ENCODE data around the gene PDE3A.

The PDE3A gene

DNA sequence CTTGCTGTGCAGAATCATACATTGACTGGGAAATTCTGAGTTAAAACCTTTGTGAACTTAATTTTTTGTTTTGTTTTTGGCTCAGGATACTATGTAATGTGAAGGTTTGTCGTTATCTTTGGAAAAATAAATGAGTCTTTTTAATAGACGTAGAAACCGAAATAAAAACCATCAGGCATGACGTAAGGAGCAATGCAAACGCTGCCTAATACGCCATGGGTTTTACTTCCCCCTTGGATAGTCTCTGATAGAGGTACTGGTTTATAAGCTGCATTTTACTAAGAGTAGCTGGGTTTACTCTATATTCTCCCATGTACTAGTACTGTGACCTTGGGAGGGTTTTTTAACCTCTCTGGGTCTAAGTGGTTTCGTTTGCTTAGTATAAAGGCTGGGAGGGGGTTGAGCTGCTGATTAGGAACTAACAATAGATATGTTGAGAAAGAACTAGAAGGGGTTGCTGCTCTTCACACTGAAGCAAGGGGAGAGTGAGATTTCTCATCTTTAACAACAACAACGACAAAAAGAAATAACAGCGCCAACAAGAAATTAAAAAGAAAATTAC is 260.0 kb downstream of the PDE3A start:
- no peak for DNase-seq

GRCh38 chr12:20628999-20629398 is 260.7 kb downstream of the PDE3A start:
- DNase-seq = no peak

DNA sequence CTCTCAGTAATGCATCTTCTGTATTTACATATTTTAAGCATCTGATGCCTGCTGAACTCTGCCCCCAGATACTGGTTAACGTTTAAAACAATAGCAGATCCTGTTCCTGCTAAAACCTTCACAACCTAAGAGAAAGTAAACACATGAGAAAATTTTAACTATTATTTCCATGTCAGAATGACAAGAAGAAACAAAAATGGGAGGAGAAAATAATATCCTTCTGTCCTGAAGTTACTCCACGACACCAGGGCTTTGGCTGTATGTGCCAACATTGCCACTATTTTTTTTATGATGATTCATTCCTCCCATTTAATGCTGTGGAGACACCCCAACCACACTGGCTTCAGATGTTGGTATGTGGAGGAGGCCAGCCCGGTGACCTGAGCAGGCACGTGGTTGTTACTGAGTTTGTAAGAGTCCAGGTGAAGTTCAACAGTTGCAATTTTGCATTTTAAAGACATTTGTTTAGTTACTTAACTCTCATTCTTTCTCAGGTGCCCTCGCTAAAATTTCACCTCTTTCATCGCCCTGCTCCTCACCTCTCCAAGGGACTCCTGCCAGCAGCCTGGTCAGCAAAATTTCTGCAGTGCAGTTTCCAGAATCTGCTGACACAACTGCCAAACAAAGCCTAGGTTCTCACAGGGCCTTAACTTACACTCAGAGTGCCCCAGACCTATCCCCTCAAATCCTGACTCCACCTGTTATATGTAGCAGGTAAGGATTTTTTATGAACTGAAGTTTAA is 261.2 kb downstream of the PDE3A start:
- no peak for DNase-seq

- DNase-seq = no peak
These were observed 263.4 kb downstream of the PDE3A start for GRCh38 chr12:20631711-20632110.

- no peak for DNase-seq
These were observed 272.8 kb downstream of the PDE3A start for GRCh38 chr12:20641106-20641505.

GRCh38 chr12:20643822-20644221 is 275.5 kb downstream of the PDE3A start:
- DNase-seq = no peak

DNA sequence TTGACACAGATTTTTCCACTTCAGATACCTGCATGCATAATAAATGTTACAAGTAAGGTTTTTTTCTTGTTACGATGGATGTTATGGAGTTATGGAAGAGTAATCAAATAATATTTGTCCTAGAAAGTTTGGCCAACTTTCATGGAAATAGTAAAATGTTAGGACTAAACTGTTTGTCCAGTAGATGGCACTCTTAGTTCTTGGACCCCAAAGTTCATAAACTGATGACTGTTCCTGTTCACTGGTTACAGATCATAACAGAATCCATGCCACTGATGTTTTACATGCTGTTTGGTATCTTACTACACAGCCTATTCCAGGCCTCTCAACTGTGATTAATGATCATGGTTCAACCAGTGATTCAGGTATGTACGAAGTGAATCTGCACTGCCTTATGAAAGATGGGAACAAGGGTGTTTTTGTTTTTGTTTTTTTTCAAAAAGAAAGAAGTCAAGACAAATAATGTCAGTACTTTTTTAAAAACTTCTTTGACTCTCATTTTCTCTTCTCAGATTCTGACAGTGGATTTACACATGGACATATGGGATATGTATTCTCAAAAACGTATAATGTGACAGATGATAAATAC is 278.0 kb downstream of the PDE3A start:
- no peak for DNase-seq

DNA sequence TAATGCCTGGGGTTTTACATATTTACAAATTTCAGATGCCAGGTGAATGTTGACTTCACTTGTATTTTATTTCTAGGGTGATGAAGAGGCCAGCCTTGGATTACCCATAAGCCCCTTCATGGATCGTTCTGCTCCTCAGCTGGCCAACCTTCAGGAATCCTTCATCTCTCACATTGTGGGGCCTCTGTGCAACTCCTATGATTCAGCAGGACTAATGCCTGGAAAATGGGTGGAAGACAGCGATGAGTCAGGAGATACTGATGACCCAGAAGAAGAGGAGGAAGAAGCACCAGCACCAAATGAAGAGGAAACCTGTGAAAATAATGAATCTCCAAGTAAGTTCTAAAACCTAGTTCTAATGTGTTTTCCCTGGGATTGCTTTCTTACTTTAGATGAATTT is 285.5 kb downstream of the PDE3A start:
- DNase-seq = no peak

DNA sequence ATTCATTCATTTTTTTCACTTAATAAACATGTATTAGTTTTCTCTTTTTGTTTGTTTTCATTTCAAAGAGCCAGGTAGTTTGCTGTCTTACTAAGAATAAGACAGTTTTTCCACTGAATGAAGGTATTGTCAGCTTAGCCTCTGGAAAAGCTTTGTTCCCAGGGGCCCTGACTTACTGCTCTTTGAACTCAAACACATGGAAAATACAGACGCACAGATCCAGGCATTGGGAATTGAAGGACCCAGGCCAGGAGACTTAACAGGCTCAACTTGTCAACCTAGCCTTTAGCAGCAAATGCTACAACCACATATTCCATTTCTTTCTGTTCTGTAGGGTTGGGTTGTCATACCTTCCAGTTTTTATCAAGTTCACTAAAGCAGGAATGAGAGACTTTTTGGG is 288.3 kb downstream of the PDE3A start:
- no peak for DNase-seq

- no peak for DNase-seq
These were observed 289.2 kb downstream of the PDE3A start for GRCh38 chr12:20657496-20657895.

DNA sequence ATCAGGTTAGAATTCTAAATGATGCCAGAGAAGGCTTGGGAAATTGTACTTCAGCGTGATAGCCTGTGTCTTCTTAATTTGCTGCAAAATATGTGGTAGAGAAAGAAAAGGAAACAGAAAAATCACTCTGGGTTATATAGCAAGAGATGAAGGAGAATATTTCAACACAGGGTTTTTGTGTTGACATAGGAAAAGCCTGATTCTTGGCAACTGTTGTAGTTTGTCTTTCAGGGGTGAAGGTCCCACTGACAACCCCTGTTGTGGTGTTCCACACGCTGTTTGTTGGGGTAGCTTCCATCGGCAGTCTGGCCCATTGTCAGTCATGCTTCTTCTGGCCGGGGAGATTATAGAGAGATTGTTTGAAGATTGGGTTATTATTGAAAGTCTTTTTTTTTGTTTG is 313.0 kb downstream of the PDE3A start:
- DNase-seq = no peak

DNA sequence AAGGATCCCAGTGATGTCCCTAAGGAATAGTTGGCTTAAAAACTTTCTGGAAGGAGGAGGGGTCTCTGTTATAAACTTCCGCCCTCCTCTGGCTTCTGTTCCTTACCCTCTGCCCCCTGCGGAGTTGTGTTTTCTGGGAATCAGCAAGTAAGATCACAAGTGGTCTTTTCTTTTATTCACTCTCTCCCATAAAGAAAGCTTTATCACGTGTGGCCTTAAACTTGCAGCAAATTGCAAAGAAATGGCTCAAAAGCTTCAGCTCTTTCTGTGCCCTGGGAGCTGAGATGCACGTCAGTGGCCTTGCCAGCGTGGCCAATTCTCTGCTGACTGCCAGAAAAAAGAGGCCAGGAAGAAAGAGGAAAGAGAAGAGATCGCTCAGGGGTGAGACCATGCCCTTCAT is 326.9 kb downstream of the PDE3A start, which contains the start of gene SLCO1C1:
Gene SLCO1C1, plus strand, starts transcription at position 101 of the 400 bp plus-strand sequence. CDS start 4,245 bp downstream, outside the sequence.
- DNase-seq = no peak

DNA sequence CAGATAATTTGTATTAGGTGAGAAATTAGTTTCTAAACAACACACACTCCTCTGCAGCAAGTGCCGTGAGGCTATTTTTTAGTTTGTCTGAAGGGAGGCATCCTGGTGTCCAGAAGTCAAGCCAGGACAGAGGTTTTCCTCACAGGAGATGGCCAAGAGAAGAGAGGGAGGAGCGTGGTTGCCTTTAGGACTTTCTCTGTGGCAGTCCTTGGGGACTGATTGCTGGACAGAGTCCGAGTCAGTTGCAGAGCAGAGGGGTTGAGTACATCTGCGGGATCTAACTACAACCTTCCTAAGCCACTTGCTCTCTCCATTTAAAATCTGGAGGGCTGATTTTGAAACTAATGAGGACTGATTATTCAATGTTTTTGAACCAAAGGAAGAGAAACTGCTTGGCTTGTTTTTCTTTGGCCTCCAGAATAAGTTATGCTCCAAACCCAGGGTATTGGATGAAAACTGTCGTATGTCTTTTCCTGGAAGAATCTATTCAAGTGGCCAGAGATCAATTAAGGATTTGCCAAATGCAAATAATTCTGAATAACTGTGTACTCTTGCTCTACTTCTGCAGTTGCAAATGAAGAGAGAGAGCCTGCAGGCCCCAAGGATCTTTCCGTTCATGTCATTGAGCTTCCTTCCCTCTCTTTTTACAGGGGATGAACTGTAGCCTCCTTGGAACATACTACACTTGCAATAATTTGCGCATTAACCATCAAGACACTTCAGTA is 328.0 kb downstream of the PDE3A start:
- DNase-seq = no peak

DNA sequence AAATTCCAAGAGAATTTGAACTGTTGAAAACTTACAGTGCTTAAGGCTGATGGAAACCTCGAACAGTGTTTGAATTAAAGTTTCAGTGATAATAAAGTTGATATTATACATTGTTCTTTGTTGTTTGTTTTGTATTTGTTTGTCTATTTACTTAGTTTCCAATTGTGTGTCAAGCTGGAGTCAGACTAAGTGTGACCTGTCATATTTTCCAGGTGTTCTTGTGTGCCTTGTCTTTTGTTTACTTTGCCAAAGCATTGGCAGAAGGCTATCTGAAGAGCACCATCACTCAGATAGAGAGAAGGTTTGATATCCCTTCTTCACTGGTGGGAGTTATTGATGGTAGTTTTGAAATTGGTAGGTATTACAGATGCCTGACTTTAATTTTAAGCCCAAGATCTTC is 332.8 kb downstream of the PDE3A start:
- DNase-seq = no peak

DNA sequence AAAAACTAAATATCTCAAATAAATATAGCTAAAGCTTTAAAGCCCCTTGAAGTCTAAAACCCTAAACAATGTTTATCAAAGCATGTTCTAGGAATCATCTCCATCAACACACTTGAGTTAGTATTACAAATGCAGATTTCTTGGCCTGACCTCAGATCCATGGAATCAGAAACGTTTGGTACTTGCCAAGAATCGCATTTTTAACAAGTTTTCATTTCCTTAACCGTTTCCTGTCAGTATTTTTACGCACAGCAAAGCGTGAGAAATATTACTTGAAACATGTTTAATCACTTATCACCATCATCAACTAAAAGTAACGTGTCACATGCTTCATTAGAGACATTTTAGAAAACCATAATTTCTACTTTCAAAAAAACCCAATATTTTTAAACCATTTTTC is 336.5 kb downstream of the PDE3A start:
- no peak for DNase-seq

DNA sequence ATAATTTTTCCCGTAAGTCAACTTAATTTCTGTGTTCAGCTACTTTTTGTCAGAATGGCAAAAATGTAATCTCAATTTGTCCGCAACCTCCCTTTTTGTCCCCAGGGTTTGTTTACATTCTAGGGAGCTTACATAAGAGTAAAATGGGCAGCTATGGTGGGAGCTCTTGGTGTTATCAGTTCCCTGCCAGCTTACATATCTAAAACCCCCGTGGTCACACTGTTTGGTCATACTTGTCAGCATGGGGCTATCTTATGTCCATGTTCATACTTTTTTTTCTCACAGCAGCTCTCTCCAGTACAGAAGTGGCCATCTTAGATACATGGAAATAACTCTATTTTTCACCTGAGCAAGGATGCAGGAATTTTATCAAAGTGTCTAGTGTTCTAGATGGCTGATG is 343.5 kb downstream of the PDE3A start:
- DNase-seq = no peak

DNA sequence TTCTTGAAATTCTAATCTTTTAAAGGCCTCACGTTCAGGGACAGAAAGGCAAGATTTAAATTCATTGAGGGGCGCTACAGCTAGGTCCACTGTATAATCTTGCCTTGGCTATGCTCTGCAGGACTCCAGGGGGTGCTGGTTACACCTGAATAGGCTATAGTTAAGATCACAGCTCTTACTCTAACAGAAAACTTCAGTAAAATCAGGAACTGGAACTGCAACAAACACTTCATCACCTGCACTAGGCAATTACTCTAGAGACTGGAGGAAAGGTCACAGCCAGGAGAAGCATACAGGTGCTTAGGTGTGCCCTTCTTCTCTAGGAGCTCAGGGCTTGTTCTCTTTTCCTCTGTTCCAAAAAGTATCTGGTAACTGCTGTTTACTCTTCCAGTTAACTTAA is 347.7 kb downstream of the PDE3A start:
- no peak for DNase-seq

- DNase-seq = no peak
These were observed 348.6 kb downstream of the PDE3A start for GRCh38 chr12:20716985-20717384.

DNA sequence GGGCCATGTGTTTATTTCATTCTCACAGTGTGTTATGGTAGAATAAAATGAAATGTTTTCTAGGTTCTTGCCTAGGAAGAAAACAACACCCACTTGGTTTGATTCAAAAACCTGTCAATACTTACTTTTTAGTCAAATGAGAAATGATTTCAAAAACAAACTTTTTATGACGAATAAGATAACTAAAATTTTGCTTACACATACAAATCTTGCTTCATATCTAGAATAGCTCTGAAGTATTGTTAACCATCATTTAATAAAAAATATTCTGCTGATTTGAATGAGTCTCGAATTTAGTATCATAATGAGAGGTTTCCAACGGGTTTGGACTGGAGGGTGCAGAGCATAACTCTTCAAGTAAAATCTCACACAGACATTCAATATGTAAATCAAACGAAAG is 350.0 kb downstream of the PDE3A start:
- DNase-seq = no peak

GRCh38 chr12:20722142-20722541 is 353.8 kb downstream of the PDE3A start:
- DNase-seq = no peak

DNA sequence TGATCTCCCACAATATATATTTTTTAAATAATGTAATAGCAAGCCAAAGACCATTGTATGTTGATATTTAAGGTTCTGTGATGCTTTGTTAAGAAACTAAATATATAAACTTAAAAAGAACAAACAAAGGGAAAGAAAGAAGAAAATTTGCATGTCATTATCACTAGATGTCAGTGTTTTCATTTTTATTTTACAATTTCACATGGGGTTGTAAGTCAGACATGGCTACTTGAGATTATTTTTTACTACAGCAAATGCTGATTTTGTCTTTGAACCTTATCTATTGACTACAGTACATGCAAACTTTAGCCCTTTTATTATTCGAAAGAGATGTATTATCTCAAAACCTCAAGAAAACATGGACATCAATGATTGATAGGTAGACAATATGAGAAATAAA is 362.9 kb downstream of the PDE3A start:
- no peak for DNase-seq

Data from CD4-positive, alpha-beta T cell treated with Interleukin-1 beta for 1 hour (primary cell).